Measurements from ENCODE around the gene GPR17.

GRCh38 chr2:127670055-127670956, 24.4 kb downstream of the GPR17 start:
- TF ChIP-seq CTCF (conservative IDR thresholded peaks at IDR 0.05; ENCODE audit: low read depth in 2 of 2), result no peak
- no peak for TF ChIP-seq EZH2phosphoT487 (IDR thresholded peaks at IDR 0.05; ENCODE audit: unreplicated experiment)
- no peak for TF ChIP-seq REST (IDR thresholded peaks at IDR 0.05; ENCODE audit: unreplicated experiment)
- TF ChIP-seq EZH2 (IDR thresholded peaks at IDR 0.05; ENCODE audit: low read depth, unreplicated experiment), result no peak
- TF ChIP-seq CREB1 (CRISPR knock-in tag; IDR thresholded peaks at IDR 0.05; ENCODE audit: low read depth), result no peak
- no peak for TF ChIP-seq ZNF114 (CRISPR knock-in tag; IDR thresholded peaks at IDR 0.05)
- TF ChIP-seq JUNB (IDR thresholded peaks at IDR 0.05; ENCODE audit: unreplicated experiment), result no peak
- TF ChIP-seq, protein P1, sequence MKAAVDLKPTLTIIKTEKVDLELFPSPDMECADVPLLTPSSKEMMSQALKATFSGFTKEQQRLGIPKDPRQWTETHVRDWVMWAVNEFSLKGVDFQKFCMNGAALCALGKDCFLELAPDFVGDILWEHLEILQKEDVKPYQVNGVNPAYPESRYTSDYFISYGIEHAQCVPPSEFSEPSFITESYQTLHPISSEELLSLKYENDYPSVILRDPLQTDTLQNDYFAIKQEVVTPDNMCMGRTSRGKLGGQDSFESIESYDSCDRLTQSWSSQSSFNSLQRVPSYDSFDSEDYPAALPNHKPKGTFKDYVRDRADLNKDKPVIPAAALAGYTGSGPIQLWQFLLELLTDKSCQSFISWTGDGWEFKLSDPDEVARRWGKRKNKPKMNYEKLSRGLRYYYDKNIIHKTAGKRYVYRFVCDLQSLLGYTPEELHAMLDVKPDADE (IDR thresholded peaks at IDR 0.05), result no peak

Measured in GM23338 (cell line).